ENCODE measurements around the gene HIP1.
"Not testable (repeated sequence)": the region's sequence is repeated elsewhere in the genome, so short reads cannot be mapped to it uniquely, and the experiment has no call there.

HIP1 gene

GRCh38 chr7:75616421-75617167 lies 122.1 kb downstream of the HIP1 start:
- DNase-seq (ENCODE audit: low read depth in 2 of 2, low spot score in 1 of 2): no peak

GRCh38 chr7:75614401-75614800 lies 124.3 kb downstream of the HIP1 start:
- no peak for DNase-seq (ENCODE audit: low read depth in 2 of 2, low spot score in 1 of 2)

GRCh38 chr7:75613351-75613750 lies 125.4 kb downstream of the HIP1 start:
- no peak for DNase-seq (ENCODE audit: low read depth in 2 of 2, low spot score in 1 of 2)

GRCh38 chr7:75611557-75612178 lies 127.1 kb downstream of the HIP1 start:
- no peak for DNase-seq (ENCODE audit: low read depth in 2 of 2, low spot score in 1 of 2)

- not testable (repeated sequence) for DNase-seq (ENCODE audit: low read depth in 2 of 2, low spot score in 1 of 2)
These were observed 129.3 kb downstream of the HIP1 start for GRCh38 chr7:75609416-75609815.

GRCh38 chr7:75608451-75609122 lies 130.2 kb downstream of the HIP1 start:
- no peak for DNase-seq (ENCODE audit: low read depth in 2 of 2, low spot score in 1 of 2)

- no peak for DNase-seq (ENCODE audit: low read depth in 2 of 2, low spot score in 1 of 2)
These were observed 134.3 kb downstream of the HIP1 start for GRCh38 chr7:75604408-75604807.

- not testable (repeated sequence) for DNase-seq (ENCODE audit: low read depth in 2 of 2, low spot score in 1 of 2)
These were observed 135.9 kb downstream of the HIP1 start for GRCh38 chr7:75602831-75603230.

- DNase-seq (ENCODE audit: low read depth in 2 of 2, low spot score in 1 of 2): no peak
These were observed 137.2 kb downstream of the HIP1 start for GRCh38 chr7:75601539-75601938.

GRCh38 chr7:75600748-75601147 lies 138.0 kb downstream of the HIP1 start:
- not testable (repeated sequence) for DNase-seq (ENCODE audit: low read depth in 2 of 2, low spot score in 1 of 2)

- no peak for DNase-seq (ENCODE audit: low read depth in 2 of 2, low spot score in 1 of 2)
These were observed 139.4 kb downstream of the HIP1 start for GRCh38 chr7:75599244-75599781.

GRCh38 chr7:75596727-75597614 lies 141.8 kb downstream of the HIP1 start:
- DNase-seq (ENCODE audit: low read depth in 2 of 2, low spot score in 1 of 2): no peak

- DNase-seq (ENCODE audit: low read depth in 2 of 2, low spot score in 1 of 2): no peak
These were observed 143.0 kb downstream of the HIP1 start for GRCh38 chr7:75595766-75596165.

GRCh38 chr7:75593500-75594184 lies 145.1 kb downstream of the HIP1 start:
- DNase-seq (ENCODE audit: low read depth in 2 of 2, low spot score in 1 of 2): not testable (repeated sequence)

- no peak for DNase-seq (ENCODE audit: low read depth in 2 of 2, low spot score in 1 of 2)
These were observed 147.1 kb downstream of the HIP1 start for GRCh38 chr7:75591467-75592255.

GRCh38 chr7:75590373-75591005 lies 148.3 kb downstream of the HIP1 start:
- no peak for DNase-seq (ENCODE audit: low read depth in 2 of 2, low spot score in 1 of 2)

- no peak for DNase-seq (ENCODE audit: low read depth in 2 of 2, low spot score in 1 of 2)
These were observed 154.4 kb downstream of the HIP1 start for GRCh38 chr7:75584354-75584753.

GRCh38 chr7:75583255-75583654 lies 155.5 kb downstream of the HIP1 start:
- DNase-seq (ENCODE audit: low read depth in 2 of 2, low spot score in 1 of 2): no peak

GRCh38 chr7:75579899-75580298 lies 158.8 kb downstream of the HIP1 start:
- DNase-seq (ENCODE audit: low read depth in 2 of 2, low spot score in 1 of 2): no peak

Measured in stimulated activated CD8-positive, alpha-beta memory T cell treated with anti-CD3 and anti-CD28 coated beads, Interleukin-4, amount 100 ng/mL, for 1 hour (primary cell).